GM12872 (cell line): ENCODE results near the gene CBFB.

Experiments
- CTCF ChIP-seq: IDR thresholded peaks from 3 replicates; pipeline ENCODE4 v1.5.1; 2011; ENCODE audit warnings: low read depth, mild to moderate bottlenecking, low read length, moderate library complexity; ENCODE audit not compliant: insufficient read depth

Gene CBFB

DNA sequence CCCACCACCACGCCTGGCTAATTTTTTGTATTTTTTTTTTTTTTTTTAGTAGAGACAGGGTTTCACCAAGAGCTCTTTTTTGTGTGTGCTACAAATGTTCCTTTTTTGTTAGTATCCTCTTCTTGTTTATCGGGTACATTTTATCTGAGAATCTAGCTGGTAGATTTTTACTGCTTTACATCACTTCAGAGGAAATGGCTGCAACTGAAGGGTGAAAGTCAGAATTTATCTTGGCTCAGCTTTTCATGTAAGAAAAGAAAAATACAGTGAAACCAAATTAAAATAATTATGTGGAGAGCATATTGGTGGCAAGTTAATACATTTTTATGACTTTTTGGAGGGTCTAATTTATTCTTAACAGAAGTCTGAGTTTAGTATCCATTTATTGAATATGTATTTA lies 26.0 kb downstream of the CBFB start:
- no peak for TF ChIP-seq CTCF

DNA sequence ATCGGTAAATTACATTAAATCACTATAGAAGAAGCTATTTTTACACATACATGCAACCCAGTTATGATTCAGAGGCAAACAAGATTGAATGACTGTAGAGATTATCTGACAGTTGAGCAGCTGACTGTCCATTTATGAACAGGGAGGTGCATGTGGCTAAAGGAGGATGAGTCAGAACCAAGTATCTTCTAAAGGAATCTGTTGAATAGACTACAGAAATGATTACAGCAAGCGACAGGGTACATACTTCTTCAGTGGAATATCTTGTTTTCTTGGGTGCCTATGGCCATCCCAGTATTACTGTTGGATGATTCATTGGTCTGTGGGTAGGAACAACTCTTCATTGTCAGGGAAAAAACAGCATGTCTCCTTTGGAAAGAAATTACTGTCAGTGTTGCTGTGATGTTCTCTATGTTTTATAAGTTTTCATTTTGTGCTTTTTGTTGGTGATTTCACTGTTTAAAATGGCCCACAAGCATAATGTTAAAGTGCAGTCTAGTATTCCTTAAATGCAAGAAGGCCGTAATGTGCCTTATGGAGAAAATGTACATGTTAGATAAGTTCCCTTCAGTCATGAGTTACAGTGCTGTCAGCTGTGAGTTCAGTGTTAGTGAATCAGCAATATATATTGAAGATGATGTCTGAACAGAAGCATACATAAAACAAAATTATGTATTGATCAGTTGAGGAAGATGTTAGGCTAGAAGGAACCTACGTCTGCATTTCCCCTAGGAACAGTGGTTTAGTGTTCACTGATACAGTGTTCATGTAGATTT lies 27.0 kb downstream of the CBFB start:
- TF ChIP-seq CTCF = no peak

DNA sequence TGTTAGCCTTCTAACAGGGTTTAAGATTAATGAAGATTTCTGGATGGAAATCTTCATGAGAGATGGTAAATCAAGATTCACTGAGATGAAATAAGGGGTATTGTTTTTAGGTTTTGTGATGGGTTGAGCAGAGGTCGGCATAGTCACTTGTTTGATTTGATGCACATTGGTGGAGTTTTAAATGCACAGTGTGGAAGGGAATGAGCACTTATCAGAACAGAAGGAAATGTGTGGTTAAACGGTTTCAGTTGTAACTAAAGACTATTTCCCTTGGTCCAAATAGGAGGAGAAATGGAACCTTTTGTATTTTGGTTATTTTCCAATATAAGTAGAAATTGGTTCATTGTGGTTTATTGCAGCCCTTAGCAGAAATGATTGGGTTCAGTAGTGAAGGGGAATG lies 34.1 kb downstream of the CBFB start:
- no peak for TF ChIP-seq CTCF

- no peak for TF ChIP-seq CTCF
Observed at GRCh38 chr16:67068212-67068753, 39.3 kb downstream of the CBFB start.

DNA sequence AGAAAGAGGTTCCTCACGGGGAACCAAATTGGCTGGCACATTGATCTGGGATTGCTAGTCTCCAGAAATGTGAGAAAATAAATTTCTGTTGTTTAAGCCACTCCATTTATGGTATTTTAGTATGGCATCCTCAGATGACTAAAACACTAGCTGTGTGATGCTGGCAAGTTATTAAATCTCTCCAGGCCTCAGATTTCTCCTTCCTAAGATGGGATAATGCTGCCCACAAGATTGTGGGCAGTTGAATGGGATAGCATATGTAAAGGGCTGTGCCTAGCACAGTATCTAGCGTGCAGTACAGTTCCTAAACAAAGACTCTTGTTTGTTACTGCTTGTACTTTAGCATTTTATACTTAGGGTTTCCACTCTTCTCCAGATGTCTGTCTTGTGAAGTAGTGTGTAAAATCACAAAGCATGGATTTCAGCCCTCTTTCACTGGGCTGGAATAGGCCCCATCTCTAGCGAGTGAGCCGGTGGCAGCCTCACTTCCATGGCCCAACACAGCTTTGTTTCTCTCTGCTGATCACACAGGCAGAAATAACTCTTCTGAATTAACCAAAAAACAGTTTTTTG lies 42.6 kb downstream of the CBFB start:
- no peak for TF ChIP-seq CTCF

DNA sequence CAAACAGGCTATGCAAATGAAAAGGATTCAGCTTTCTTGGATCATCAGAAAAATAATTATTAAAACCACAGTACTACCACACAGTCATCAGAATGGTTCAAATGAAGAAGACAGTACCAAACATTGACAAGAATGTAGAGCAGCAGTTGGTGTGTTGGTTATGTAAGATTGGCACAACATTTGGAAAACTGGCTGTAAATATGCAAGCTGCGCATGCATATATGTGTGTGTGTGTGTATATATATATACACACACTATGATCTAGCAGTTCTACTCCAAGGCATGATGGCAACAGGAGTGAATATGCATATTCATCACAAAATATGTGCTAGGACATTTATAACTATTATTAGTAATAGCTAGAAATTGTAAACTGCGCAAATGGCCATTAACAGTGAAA lies 46.4 kb downstream of the CBFB start:
- no peak for TF ChIP-seq CTCF

GRCh38 chr16:67077871-67078270 lies 48.9 kb downstream of the CBFB start:
- no peak for TF ChIP-seq CTCF
